GM19438 (cell line): ENCODE data around the gene S1PR2.
A peak's percentile ranks its signal among the peaks of the same experiment; 100 is the strongest.
"Not testable (repeated sequence)": the region's sequence is repeated elsewhere in the genome, so short reads cannot be mapped to it uniquely, and the experiment has no call there.

Experiments
- ATAC-seq: cut with Tn5 transposase; IDR thresholded peaks from one replicate; pipeline ENCODE4 v1.9.1; 2021; ENCODE audit warnings: low read depth; ENCODE audit not compliant: unreplicated experiment

The S1PR2 gene

GRCh38 chr19:10226376-10227025 is 4.6 kb downstream of the S1PR2 start:
- ATAC-seq = no peak

DNA sequence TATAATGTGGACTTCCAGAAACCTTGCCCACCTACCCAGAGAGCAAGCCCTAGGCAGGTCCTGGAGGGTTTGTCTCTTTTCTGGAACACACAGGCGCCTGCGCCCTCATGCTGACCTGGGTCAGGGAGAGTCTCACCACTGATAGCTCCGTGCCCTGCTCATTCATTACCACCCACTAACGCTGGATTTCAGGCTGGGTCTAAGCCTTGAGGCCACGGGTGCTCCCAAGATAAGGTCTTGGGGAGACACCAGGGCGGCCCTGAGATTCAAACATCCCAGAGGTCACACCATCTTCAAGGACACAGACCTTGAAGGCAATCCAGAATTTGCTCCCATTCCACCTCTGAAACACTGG is 5.1 kb downstream of the S1PR2 start:
- ATAC-seq = no peak

DNA sequence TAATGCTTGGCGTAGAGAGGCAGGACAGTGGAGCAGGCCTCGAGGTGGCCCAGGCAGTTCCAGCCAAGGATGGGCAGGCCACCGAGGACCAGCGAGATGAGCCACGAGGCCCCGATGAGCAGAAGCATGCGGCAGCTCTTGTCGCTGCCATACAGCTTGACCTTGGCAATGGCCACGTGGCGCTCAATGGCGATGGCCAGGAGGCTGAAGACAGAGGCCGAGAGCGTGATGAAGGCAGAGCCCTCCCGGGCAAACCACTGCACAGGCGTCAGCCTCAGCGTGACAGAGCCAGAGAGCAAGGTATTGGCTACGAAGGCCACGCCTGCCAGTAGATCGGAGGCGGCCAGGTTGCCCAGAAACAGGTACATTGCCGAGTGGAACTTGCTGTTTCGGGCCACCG is 6.8 kb downstream of the S1PR2 start:
- no peak for ATAC-seq

DNA sequence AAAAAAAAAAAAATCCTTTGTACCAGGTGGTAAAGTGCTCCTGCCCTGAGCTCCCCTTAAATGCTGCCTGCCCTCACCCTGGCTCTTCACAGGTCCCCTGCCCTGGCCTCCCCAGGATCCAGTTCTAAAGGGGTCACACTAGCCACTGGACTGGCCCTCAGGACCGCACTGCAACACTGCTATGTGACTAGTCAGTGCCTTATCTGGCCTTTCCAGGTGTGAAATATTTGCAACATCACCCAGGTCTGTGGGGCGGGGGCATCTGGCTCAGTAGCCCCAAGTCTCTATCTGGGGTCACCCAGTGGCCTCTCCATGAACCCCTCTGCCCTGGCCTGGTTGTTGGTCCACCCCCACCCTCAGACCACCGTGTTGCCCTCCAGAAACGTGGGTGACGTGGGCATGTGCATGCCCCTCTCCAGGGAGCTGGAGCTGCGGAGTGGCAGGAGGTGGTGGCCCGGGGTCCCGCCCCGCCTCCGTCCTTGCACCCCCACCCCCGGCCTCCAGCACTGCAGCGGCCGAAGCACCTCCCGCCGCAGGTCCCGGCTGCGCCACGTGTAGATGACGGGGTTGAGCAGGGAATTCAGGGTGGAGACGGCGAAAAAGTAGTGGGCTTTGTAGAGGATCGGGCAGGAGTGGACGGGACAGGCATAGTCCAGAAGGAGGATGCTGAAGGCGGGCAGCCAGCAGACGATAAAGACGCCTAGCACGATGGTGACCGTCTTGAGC is 7.5 kb downstream of the S1PR2 start:
- no peak for ATAC-seq

- no peak for ATAC-seq
These were observed 8.8 kb downstream of the S1PR2 start for GRCh38 chr19:10222201-10222890.

DNA sequence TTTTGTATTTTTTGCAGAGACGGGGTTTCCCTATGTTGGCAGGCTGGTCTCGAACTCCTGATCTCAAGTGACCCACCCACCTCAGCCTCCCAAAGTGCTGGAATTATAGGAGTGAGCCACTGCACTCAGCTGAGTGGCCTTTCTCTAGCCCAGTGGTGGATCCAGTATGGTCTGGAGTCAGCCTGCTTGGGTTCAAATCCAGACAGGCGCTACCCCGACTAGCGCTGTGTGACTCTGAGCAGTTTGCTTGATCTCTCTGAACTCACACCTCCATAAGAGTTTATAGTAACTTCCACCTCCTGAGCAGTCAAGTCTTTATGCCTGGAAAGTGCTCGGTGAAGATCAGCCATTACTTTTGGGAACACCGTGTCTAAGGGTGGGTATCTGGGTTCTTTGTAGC is 10.4 kb downstream of the S1PR2 start:
- ATAC-seq = no peak

- ATAC-seq = no peak
These were observed 11.5 kb downstream of the S1PR2 start for GRCh38 chr19:10219678-10220077.

DNA sequence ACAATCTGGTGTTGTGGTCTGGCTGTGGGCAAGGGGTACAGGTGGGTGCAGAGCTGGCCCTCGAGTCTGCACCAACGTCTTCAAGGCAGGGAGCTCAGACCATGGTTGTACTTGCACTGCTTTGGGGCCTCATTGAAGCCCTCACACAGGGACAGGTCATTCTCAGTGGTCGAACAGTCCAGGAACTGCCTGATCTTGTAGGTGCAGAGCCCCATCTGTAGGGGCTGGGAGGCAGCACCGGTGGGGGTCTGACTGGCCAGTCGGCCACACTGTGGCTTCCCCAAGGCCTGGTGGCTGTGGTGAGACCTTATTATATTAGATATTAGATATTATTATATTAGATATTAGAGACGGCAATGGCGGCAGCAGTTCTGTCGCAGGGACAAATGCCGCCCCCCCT is 14.0 kb downstream of the S1PR2 start:
- no peak for ATAC-seq

DNA sequence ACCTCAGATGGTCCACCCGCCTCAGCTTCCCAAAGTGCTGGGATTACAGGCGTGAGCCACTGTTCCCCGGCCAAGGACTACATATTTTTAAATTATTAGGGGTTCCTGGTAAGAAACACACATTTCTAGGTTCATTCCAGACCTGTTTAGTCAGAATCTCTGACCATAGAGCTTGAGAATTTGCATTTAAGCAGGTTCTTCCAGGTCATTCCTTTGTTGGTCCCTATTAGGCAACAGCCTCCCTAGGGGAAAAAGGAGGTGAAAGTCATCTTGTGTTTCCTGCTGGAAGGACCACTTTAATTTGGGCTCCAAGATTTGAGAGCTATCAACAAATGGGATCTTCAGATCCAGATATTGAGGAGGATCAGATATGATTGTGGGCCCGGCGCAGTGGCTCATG is 16.3 kb downstream of the S1PR2 start:
- ATAC-seq = no peak

DNA sequence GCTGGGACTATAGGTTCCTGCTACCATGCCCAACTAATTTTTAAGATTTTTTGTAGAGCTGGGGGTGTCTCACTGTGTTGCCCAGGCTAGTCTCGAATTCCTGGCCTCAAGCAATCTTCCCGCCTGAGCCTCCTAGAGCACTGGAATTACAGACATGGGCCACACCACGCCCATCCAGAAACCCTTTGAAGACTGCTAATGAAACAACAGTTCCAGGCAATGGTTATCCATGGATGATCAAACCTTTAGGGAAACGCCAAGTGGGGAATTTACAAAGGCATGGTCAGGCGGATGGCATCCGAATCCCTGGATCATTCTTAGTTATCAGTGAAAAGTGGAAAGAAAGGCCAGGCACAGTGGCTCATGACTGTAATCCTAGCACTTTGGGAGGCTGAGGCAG is 19.4 kb downstream of the S1PR2 start:
- ATAC-seq = no peak

GRCh38 chr19:10211061-10211460 is 20.1 kb downstream of the S1PR2 start:
- ATAC-seq = no peak

GRCh38 chr19:10209315-10209714 is 21.8 kb downstream of the S1PR2 start:
- no peak for ATAC-seq

GRCh38 chr19:10207026-10207425 is 24.1 kb downstream of the S1PR2 start:
- no peak for ATAC-seq

DNA sequence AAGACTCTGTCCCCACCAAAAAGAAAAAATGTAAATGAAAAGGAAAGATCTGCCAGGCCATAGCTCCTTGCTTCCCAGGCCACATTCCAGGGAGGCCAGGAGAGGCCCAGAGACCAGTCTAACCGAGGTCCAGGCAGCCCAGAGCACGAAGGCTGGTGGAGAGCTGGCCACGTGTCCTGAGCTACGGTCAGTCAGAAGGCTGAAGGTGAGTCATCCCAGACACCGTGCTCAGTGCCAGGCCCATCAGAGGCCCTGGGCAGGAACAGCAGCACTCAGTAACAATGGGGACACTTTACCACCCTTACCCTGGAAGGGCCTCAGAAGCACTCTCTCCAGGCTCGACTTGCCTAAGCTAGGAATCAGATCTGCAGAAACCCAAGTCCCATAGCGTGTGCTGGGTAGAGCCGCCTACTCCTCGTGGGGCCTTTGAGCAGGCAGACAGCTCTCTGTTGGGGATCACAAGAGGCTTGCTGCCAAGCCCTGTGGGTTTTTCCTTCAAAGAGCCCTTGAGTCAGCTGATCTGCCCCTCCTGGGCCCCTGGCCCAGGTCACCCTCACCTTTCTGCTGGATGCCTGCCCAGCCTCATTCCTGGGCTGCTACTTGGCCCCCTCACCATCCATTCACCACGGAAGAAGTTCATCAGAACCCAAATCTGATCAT is 24.8 kb downstream of the S1PR2 start:
- ATAC-seq = no peak

GRCh38 chr19:10205636-10206035 is 25.5 kb downstream of the S1PR2 start:
- no peak for ATAC-seq

- no peak for ATAC-seq
These were observed 27.4 kb downstream of the S1PR2 start for GRCh38 chr19:10203686-10204085.

GRCh38 chr19:10201176-10201575 is 30.0 kb downstream of the S1PR2 start:
- ATAC-seq = no peak

GRCh38 chr19:10200101-10200500 is 31.0 kb downstream of the S1PR2 start:
- ATAC-seq = not testable (repeated sequence)

DNA sequence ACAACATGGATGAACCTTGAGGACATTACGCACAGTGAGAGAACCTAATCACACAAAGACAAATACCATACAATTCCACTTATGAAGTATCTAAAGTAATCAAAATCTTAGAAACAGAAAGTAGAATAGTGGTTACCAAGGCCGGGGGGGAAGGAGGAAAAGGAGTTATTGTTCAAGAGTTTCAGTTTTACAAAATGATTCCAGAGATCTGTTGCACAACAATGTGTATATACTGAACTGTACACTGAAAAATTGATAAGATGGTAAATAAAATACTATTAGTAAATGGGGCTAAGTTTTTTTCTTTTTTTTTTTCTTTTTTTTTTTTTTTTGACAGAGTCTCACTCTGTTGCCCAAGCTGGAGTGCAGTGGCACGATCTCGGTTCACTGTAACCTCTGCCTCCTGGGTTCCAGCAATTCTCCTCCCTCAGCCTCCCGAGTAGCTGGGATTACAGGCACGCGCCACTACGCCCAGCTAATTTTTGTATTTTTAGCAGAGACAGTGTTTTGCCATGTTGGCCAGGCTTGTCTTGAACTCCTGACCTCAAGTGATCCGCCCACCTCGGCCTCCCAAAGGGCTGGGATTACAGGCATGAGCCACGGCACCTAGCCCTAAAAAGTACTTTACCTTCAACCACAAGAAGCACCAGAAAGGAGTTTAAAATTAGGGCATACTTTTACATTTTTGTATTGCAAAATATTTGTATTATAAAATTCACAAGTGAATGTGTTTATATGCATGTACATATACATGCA is 32.1 kb downstream of the S1PR2 start:
- ATAC-seq = not testable (repeated sequence)

GRCh38 chr19:10195199-10195519 is 36.0 kb downstream of the S1PR2 start:
- peak; percentile 20 for ATAC-seq
